NCI-H1105 (cell line): ENCODE measurements around the gene MDM1.

ENCODE experiments used
- DNase-seq: peaks from one replicate; lab custom pipeline; 2025; lab: John Stamatoyannopoulos, UW

MDM1 gene

GRCh38 chr12:68319988-68320623 lies 12.1 kb downstream of the MDM1 start:
- no peak for DNase-seq

GRCh38 chr12:68317047-68317667 lies 15.0 kb downstream of the MDM1 start:
- peak; percentile 43 for DNase-seq

- no peak for DNase-seq
These were observed 21.8 kb downstream of the MDM1 start for GRCh38 chr12:68310370-68310769.

- no peak for DNase-seq
These were observed 25.6 kb downstream of the MDM1 start for GRCh38 chr12:68306564-68306963.

GRCh38 chr12:68305278-68305677 lies 26.9 kb downstream of the MDM1 start:
- no peak for DNase-seq

- DNase-seq = no peak
These were observed 27.5 kb downstream of the MDM1 start for GRCh38 chr12:68304626-68305025.

GRCh38 chr12:68303850-68304249 lies 28.3 kb downstream of the MDM1 start:
- DNase-seq = no peak

GRCh38 chr12:68297929-68298328 lies 34.2 kb downstream of the MDM1 start:
- DNase-seq = no peak

- DNase-seq = no peak
These were observed 37.9 kb downstream of the MDM1 start for GRCh38 chr12:68294251-68294650.

- DNase-seq = no peak
These were observed 38.8 kb downstream of the MDM1 start for GRCh38 chr12:68293347-68293746.

- DNase-seq = no peak
These were observed 39.8 kb downstream of the MDM1 start for GRCh38 chr12:68292151-68292943.

GRCh38 chr12:68291396-68292036 lies 40.6 kb downstream of the MDM1 start:
- DNase-seq = no peak

GRCh38 chr12:68290126-68290525 lies 42.0 kb downstream of the MDM1 start:
- no peak for DNase-seq

GRCh38 chr12:68287106-68287505 lies 45.1 kb downstream of the MDM1 start:
- DNase-seq = no peak

- no peak for DNase-seq
These were observed 45.8 kb downstream of the MDM1 start for GRCh38 chr12:68286396-68286795.

GRCh38 chr12:68285541-68285940 lies 46.6 kb downstream of the MDM1 start:
- DNase-seq = no peak

- no peak for DNase-seq
These were observed 50.7 kb downstream of the MDM1 start for GRCh38 chr12:68281322-68282077.

- DNase-seq = no peak
These were observed 51.9 kb downstream of the MDM1 start for GRCh38 chr12:68280240-68280639.

GRCh38 chr12:68279227-68280054 lies 52.7 kb downstream of the MDM1 start:
- DNase-seq = no peak

- DNase-seq = no peak
These were observed 55.7 kb downstream of the MDM1 start for GRCh38 chr12:68276402-68276930.

- DNase-seq = no peak
These were observed 59.4 kb downstream of the MDM1 start for GRCh38 chr12:68272732-68273131.
